ENCODE data around the gene KDM7A.

KDM7A gene

GRCh38 chr7:140179339-140179738 lies 2.6 kb upstream of the KDM7A start:
- Histone ChIP-seq H2AFZ (ENCODE audit: low read depth, low read length) (no peak overlapping the region), H4K20me1 (ENCODE audit: insufficient read depth, low read length) (0 out of 2 replicates have a peak, but pooled peaks cover under 1% of the 10 kb centered on the region), H3K36me3 (ENCODE audit: insufficient read depth, low read length) (no peaks in the 10 kb centered on the region; the same call in 1 of the 2 replicates), H3K9ac (ENCODE audit: low read depth, low read length) (no peak overlapping the region), H3K4me3 (ENCODE audit: low read depth in 1 of 2, low read length in 2 of 2) (no peak overlapping the region), H3K79me2 (ENCODE audit: insufficient read depth, low read length) (peaks cover 1% of the 10 kb centered on the region; the same call in 1 of the 2 replicates), H3K27ac (ENCODE audit: low read length) (no peak overlapping the region), H3K4me2 (ENCODE audit: insufficient read depth, low read length) (no peak overlapping the region), H3K9me3 (ENCODE audit: insufficient read depth, low read length, severe bottlenecking) (no peaks in the 10 kb centered on the region), H3K27me3 (ENCODE audit: insufficient read depth, low read length, poor library complexity) (peaks cover 25% of the 10 kb centered on the region), H3K4me1 (ENCODE audit: insufficient read depth, low read length) (peaks cover 22% of the 10 kb centered on the region)
- DNase-seq (no peak), ATAC-seq (ENCODE audit: insufficient read depth, low read depth) (no peak)
- no peak for TF ChIP-seq EZH2 (IDR thresholded peaks at IDR 0.05; ENCODE audit: borderline replicate concordance, low read depth, low read length, severe bottlenecking)
- TF ChIP-seq CTCF (IDR thresholded peaks at IDR 0.05; ENCODE audit: borderline replicate concordance, extremely low read depth, low read length, poor library complexity, severe bottlenecking), result no peak

GRCh38 chr7:140176122-140176701 lies 571 bp downstream of the KDM7A start:
- Histone ChIP-seq H4K20me1 (ENCODE audit: insufficient read depth, low read length) (peaks cover 8% of the 10 kb centered on the region), H3K4me1 (ENCODE audit: insufficient read depth, low read length) (peaks cover 24% of the 10 kb centered on the region), H3K27me3 (ENCODE audit: insufficient read depth, low read length, poor library complexity) (peaks cover 11% of the 10 kb centered on the region), H3K9ac (ENCODE audit: low read depth, low read length) (peak overlapping the region; percentile 60), H3K4me3 (ENCODE audit: low read depth in 1 of 2, low read length in 2 of 2) (peak overlapping the region; percentile 62 to 86; a peak in 3 of 4 replicates), H3K27ac (ENCODE audit: low read length) (peak overlapping the region; percentile 16; the same call in 1 of the 2 replicates), H3K36me3 (ENCODE audit: insufficient read depth, low read length) (no peaks in the 10 kb centered on the region; the same call in 1 of the 2 replicates), H3K4me2 (ENCODE audit: insufficient read depth, low read length) (peak overlapping the region; percentile 94), H3K9me3 (ENCODE audit: insufficient read depth, low read length, severe bottlenecking) (no peaks in the 10 kb centered on the region), H2AFZ (ENCODE audit: low read depth, low read length) (peak overlapping the region; percentile 78; the same call in 1 of the 2 replicates), H3K79me2 (ENCODE audit: insufficient read depth, low read length) (peaks cover 18% of the 10 kb centered on the region)
- TF ChIP-seq CTCF (IDR thresholded peaks at IDR 0.05; ENCODE audit: borderline replicate concordance, extremely low read depth, low read length, poor library complexity, severe bottlenecking) (no peak), EZH2 (IDR thresholded peaks at IDR 0.05; ENCODE audit: borderline replicate concordance, low read depth, low read length, severe bottlenecking) (no peak)
- DNase-seq (no peak), ATAC-seq (ENCODE audit: insufficient read depth, low read depth) (no peak)

GRCh38 chr7:140175221-140176121 lies 1.3 kb downstream of the KDM7A start:
- no peaks in the 10 kb centered on the region for H3K9me3 ChIP-seq (ENCODE audit: insufficient read depth, low read length, severe bottlenecking)
- peak overlapping the region; percentile 62 to 86; a peak in 3 of 4 replicates for H3K4me3 ChIP-seq (ENCODE audit: low read depth in 1 of 2, low read length in 2 of 2)
- peak overlapping the region; percentile 32; the same call in 1 of the 2 replicates for H3K27ac ChIP-seq (ENCODE audit: low read length)
- peaks cover 11% of the 10 kb centered on the region for H3K27me3 ChIP-seq (ENCODE audit: insufficient read depth, low read length, poor library complexity)
- H4K20me1 ChIP-seq (ENCODE audit: insufficient read depth, low read length), result peaks cover 11% of the 10 kb centered on the region
- DNase-seq (peak; percentile 87), ATAC-seq (ENCODE audit: insufficient read depth, low read depth) (peak; percentile 80)
- peaks cover 23% of the 10 kb centered on the region for H3K79me2 ChIP-seq (ENCODE audit: insufficient read depth, low read length)
- H3K36me3 ChIP-seq (ENCODE audit: insufficient read depth, low read length), result no peaks in the 10 kb centered on the region; the same call in 1 of the 2 replicates
- peak overlapping the region; percentile 78 for H2AFZ ChIP-seq (ENCODE audit: low read depth, low read length)
- peak overlapping the region; percentile 94 for H3K4me2 ChIP-seq (ENCODE audit: insufficient read depth, low read length)
- TF ChIP-seq CTCF (IDR thresholded peaks at IDR 0.05; ENCODE audit: borderline replicate concordance, extremely low read depth, low read length, poor library complexity, severe bottlenecking) (peak; percentile 93), EZH2 (IDR thresholded peaks at IDR 0.05; ENCODE audit: borderline replicate concordance, low read depth, low read length, severe bottlenecking) (no peak)
- H3K9ac ChIP-seq (ENCODE audit: low read depth, low read length), result peak overlapping the region; percentile 60
- peaks cover 24% of the 10 kb centered on the region for H3K4me1 ChIP-seq (ENCODE audit: insufficient read depth, low read length)

Measured in DND-41 (cell line).